ENCODE results near the gene ZBTB16.
A peak's percentile ranks its signal among the peaks of the same experiment; 100 is the strongest.

DNA sequence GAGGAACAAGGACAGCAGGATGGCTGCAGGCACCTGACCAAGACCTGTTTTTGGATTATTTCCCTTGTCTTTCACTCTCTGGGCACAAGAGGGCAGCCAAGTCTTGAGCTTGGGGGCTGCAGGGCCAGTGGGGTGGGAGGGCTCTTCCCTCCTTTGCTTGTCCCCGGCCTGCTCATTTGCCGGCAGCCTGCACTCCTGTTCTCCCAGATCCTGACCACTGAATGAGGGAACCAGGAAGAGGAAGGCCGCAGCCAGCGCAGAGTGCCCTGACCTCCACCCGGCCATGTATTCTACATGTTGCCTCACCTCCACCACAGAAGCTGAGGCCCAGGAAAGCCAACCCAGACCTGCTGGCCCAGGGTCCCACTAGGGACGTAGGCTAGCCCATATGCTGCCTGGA, 221.2 kb downstream of the ZBTB16 start:
- no peak for TF ChIP-seq POLR2A (IDR thresholded peaks at IDR 0.05)
- TF ChIP-seq CTCF (IDR thresholded peaks at IDR 0.05) = peak in 1 of 7 experiments; percentile 55

Data from stomach (tissue), 4 donors.